Ectodermal cell (in vitro differentiated cells): ENCODE measurements around the gene GPR82.

ENCODE experiments used
- H3K27ac ChIP-seq: 2 replicates; pipeline ENCODE4 v1.7.0; 2013; ENCODE audit warnings: mild to moderate bottlenecking, low read depth, low read length; ENCODE audit not compliant: insufficient read depth, poor library complexity, severe bottlenecking
- H3K27me3 ChIP-seq: 2 replicates; pipeline ENCODE4 v1.7.0; 2013; ENCODE audit warnings: mild to moderate bottlenecking, low read length; ENCODE audit not compliant: insufficient read depth, control insufficient read depth, poor library complexity, severe bottlenecking
- H3K36me3 ChIP-seq: one replicate; pipeline ENCODE4 v1.7.0; 2013; ENCODE audit warnings: low read length; ENCODE audit not compliant: control insufficient read depth, insufficient read depth
- H3K4me1 ChIP-seq: one replicate; pipeline ENCODE4 v1.7.0; 2013; ENCODE audit warnings: low read length; ENCODE audit not compliant: control insufficient read depth, insufficient read depth
- H3K4me3 ChIP-seq: 2 replicates; pipeline ENCODE4 v1.7.0; 2013; ENCODE audit warnings: low read depth, low read length, control low read depth; ENCODE audit not compliant: insufficient read depth
- H3K9me3 ChIP-seq: 2 replicates; pipeline ENCODE4 v1.7.0; 2013; ENCODE audit warnings: mild to moderate bottlenecking, low read length, moderate library complexity; ENCODE audit not compliant: control insufficient read depth
- WGBS, 2 experiments: methylation state at CpG; one replicate each; pipeline ENCODE4 v1.1.7; 2013; ENCODE audit warnings: missing lambda C conversion rate in 2 of 2; 5-methylcytosine and 5-hydroxymethylcytosine counted together

Gene GPR82

GRCh38 chrX:41733939-41734338 lies 10.0 kb downstream of the GPR82 start:
- no peaks in the 10 kb centered on the region for H3K27me3 ChIP-seq
- H3K4me3 ChIP-seq = no peak overlapping the region
- H3K36me3 ChIP-seq = no peaks in the 10 kb centered on the region
- H3K4me1 ChIP-seq = no peaks in the 10 kb centered on the region
- H3K9me3 ChIP-seq = no peaks in the 10 kb centered on the region
- no peak overlapping the region for H3K27ac ChIP-seq
- WGBS, 2 experiments = 89 to 90% methylated on average over 1 of the region's 1 CpG

DNA sequence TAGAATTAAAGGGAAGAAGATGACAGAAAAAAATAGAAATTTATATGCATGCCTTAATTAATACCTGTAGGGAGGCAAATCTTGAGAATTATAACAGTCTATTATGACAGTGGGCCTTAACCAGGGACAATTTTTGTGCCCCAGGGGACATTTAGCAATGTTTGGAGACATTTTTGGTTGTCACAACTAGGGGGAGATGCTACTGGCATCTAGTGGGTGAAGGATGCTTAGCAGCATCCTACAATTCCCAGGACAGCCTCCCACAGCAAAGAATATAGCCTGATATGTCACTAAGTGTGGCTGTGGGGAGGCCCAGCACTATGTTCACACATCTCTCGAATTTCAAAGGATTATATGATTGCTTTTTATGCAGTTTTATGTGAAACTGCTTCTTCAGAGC lies 10.5 kb downstream of the GPR82 start:
- Histone ChIP-seq H3K9me3 (no peaks in the 10 kb centered on the region), H3K4me3 (no peak overlapping the region), H3K4me1 (no peaks in the 10 kb centered on the region), H3K27me3 (no peaks in the 10 kb centered on the region), H3K27ac (no peak overlapping the region), H3K36me3 (no peaks in the 10 kb centered on the region)
- WGBS, 2 experiments = no CpG with 5 or more reads among the region's 1 CpG

DNA sequence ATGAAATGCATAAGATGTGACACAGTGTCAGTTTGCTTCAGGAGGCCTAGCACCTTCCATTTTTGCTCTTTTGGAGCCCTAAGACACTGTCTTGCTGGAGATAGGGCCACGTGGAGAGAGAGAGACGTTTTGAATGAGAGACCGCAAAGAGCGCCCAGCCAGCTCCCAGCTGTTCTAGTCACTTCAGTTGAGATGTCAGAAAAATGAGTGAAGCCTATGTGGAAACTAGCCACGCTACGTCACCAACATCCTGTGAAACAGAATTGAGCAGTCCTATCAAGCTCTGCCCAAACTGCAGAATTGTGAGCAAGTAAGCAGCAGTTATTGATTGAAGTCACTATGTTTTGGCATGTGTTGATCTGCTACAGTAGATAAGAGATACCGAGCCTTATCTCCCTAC lies 13.1 kb downstream of the GPR82 start:
- H3K4me1 ChIP-seq = no peaks in the 10 kb centered on the region
- H3K27ac ChIP-seq = no peak overlapping the region
- H3K27me3 ChIP-seq = no peaks in the 10 kb centered on the region
- H3K4me3 ChIP-seq = no peak overlapping the region
- H3K36me3 ChIP-seq = no peaks in the 10 kb centered on the region
- H3K9me3 ChIP-seq = no peaks in the 10 kb centered on the region
- WGBS, 2 experiments = 91 to 97% methylated on average over 6 of the region's 7 CpGs

DNA sequence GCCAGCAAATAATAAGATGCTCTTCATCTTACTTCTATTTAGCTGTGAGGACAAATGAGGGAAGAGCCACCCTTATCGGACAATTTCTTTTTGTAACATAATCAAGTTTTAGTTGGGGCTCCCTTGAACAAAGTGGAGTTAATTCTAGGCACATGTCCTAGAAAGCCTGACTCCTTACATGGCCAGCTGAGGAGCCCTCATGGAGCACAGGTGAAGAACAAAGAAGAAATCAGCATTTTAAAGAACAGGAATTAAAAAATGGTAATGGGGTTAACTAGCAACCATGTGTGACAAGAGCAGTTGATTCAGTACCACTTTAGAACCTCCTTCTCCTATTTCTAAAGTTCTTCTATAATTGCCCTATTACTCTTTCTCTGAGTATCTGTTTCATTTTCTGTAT lies 15.9 kb downstream of the GPR82 start:
- H3K27ac ChIP-seq = no peak overlapping the region
- no peaks in the 10 kb centered on the region for H3K27me3 ChIP-seq
- H3K4me3 ChIP-seq = no peak overlapping the region
- 50 to 71% methylated on average over 1 of the region's 1 CpG for WGBS, 2 experiments
- no peaks in the 10 kb centered on the region for H3K36me3 ChIP-seq
- no peaks in the 10 kb centered on the region for H3K9me3 ChIP-seq
- H3K4me1 ChIP-seq = no peaks in the 10 kb centered on the region

- no peaks in the 10 kb centered on the region for H3K27me3 ChIP-seq
- 97 to 100% methylated on average over 2 to 3 of the region's 3 CpGs for WGBS, 2 experiments
- no peaks in the 10 kb centered on the region for H3K4me1 ChIP-seq
- H3K36me3 ChIP-seq = no peaks in the 10 kb centered on the region
- H3K27ac ChIP-seq = no peak overlapping the region
- H3K9me3 ChIP-seq = no peaks in the 10 kb centered on the region
- no peak overlapping the region for H3K4me3 ChIP-seq
These were observed 26.7 kb downstream of the GPR82 start for GRCh38 chrX:41750716-41751115.

DNA sequence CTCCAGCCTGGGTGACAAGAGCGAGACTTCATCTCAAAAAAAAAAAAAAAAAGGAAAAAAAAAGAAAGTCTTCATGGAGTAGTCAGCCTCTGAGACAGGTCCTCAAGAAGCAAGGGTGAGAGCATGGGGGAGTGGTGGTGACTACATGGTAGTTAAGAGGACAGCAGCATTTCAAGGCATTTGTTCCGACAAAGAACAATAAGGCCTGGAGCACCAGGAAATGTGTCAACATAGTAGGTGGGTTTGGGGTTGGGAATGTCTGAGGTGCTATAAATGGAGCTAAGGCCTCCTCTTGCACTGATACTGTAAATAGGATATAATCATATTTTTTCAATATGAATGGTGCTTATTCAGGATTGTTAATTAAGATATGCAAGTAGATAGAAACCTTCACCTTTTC lies 34.4 kb downstream of the GPR82 start:
- Histone ChIP-seq H3K9me3 (no peaks in the 10 kb centered on the region), H3K27ac (no peak overlapping the region), H3K4me3 (no peak overlapping the region), H3K27me3 (no peaks in the 10 kb centered on the region), H3K36me3 (no peaks in the 10 kb centered on the region), H3K4me1 (no peaks in the 10 kb centered on the region)
- 94 to 96% methylated on average over 2 of the region's 2 CpGs for WGBS, 2 experiments

- H3K9me3 ChIP-seq = no peaks in the 10 kb centered on the region
- H3K4me1 ChIP-seq = no peaks in the 10 kb centered on the region
- no peaks in the 10 kb centered on the region for H3K36me3 ChIP-seq
- H3K27me3 ChIP-seq = no peaks in the 10 kb centered on the region
- WGBS, 2 experiments = 40 to 81% methylated on average over 2 to 3 of the region's 3 CpGs
- no peak overlapping the region for H3K4me3 ChIP-seq
- H3K27ac ChIP-seq = no peak overlapping the region
These were observed 35.8 kb downstream of the GPR82 start for GRCh38 chrX:41759817-41760216.

DNA sequence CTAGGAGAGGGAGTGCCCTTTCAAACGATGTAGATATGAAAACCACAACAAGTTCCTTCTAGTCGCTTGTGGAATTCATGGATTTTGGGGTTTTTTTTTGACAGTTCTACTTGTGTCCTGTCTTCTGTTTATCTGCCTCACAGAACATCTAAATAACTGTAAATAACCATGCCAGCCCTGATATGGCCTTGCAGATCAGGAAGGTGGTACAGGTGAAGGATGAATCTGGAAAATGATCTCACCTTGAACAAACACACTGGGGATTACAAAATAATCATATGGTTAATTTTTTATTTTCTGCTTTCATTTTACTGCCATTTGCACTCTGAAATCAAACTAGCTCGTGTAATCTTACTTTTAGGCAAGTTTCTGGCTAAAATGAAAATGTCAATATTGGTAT lies 37.2 kb downstream of the GPR82 start:
- Histone ChIP-seq H3K4me1 (no peaks in the 10 kb centered on the region), H3K36me3 (no peaks in the 10 kb centered on the region), H3K27ac (no peak overlapping the region), H3K27me3 (no peaks in the 10 kb centered on the region), H3K4me3 (no peak overlapping the region), H3K9me3 (no peaks in the 10 kb centered on the region)
- WGBS, 2 experiments = 79 to 80% methylated on average over 2 of the region's 3 CpGs

GRCh38 chrX:41761702-41762101 lies 37.7 kb downstream of the GPR82 start:
- H3K27ac ChIP-seq = no peak overlapping the region
- H3K36me3 ChIP-seq = no peaks in the 10 kb centered on the region
- H3K27me3 ChIP-seq = no peaks in the 10 kb centered on the region
- H3K4me3 ChIP-seq = no peak overlapping the region
- no peaks in the 10 kb centered on the region for H3K9me3 ChIP-seq
- no peaks in the 10 kb centered on the region for H3K4me1 ChIP-seq

DNA sequence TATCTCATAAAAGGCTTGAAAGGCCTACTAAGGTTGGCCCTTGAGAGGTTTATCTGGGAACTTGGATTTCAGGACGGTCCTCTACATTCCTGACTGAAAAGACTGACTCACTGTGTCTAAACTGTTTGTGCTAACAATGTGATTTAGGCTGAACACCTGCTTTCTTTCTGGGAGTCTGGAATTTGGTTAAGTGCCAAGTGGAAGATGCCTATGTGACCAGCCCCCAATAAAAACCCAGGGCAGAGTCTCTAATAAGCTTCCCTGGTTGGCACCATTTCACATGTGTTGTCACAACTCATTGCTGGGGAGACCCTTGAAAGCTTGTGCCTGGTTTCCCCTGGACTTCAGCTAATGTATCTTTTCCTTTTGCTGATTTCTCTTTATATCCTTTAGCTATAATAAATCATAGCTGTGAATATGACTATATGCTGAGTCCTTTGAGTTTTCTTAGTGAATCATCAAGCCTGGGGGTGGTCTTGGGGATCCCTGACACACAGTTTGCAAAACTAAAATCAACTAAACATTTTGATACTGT lies 55.1 kb downstream of the GPR82 start:
- no peak overlapping the region for H3K4me3 ChIP-seq
- no peaks in the 10 kb centered on the region for H3K27me3 ChIP-seq
- 91% methylated on average over 1 of the region's 1 CpG for WGBS, 2 experiments
- H3K4me1 ChIP-seq = no peaks in the 10 kb centered on the region
- H3K27ac ChIP-seq = no peak overlapping the region
- H3K9me3 ChIP-seq = no peaks in the 10 kb centered on the region
- no peaks in the 10 kb centered on the region for H3K36me3 ChIP-seq
